IPS-18c (cell line): ENCODE data around the gene NMNAT3.

ENCODE experiments used
- H3K4me3 ChIP-seq: 2 replicates; pipeline ENCODE4 v1.7.0; 2013; ENCODE audit warnings: low read depth, mild to moderate bottlenecking, low read length, moderate library complexity; ENCODE audit not compliant: insufficient read depth
- H3K9me3 ChIP-seq: one replicate; pipeline ENCODE4 v1.6.1; 2013; ENCODE audit warnings: mild to moderate bottlenecking, low read length, moderate library complexity; ENCODE audit not compliant: control insufficient read depth, insufficient read depth

The NMNAT3 gene

GRCh38 chr3:139677388-139678155 lies at the start of gene NMNAT3:
NMNAT3 (minus strand) TSS chr3:139677972; CDS start chr3:139627724, 50,248 bp downstream.
- H3K9me3 ChIP-seq: no peaks in the 10 kb centered on the region
- H3K4me3 ChIP-seq: peak within 1 kb of the TSS; percentile 66

- Histone ChIP-seq H3K4me3 (no peak overlapping the region), H3K9me3 (no peaks in the 10 kb centered on the region)
Measured at GRCh38 chr3:139721370-139721769, 43.6 kb upstream of the NMNAT3 start.

- no peaks in the 10 kb centered on the region for H3K9me3 ChIP-seq
- no peak overlapping the region for H3K4me3 ChIP-seq
Measured at GRCh38 chr3:139718415-139718814, 40.6 kb upstream of the NMNAT3 start.

- Histone ChIP-seq H3K9me3 (no peaks in the 10 kb centered on the region), H3K4me3 (no peak overlapping the region)
Measured at GRCh38 chr3:139716908-139717485, 39.2 kb upstream of the NMNAT3 start.

GRCh38 chr3:139715743-139716360 lies 38.1 kb upstream of the NMNAT3 start:
- H3K4me3 ChIP-seq: no peak overlapping the region
- H3K9me3 ChIP-seq: no peaks in the 10 kb centered on the region

DNA sequence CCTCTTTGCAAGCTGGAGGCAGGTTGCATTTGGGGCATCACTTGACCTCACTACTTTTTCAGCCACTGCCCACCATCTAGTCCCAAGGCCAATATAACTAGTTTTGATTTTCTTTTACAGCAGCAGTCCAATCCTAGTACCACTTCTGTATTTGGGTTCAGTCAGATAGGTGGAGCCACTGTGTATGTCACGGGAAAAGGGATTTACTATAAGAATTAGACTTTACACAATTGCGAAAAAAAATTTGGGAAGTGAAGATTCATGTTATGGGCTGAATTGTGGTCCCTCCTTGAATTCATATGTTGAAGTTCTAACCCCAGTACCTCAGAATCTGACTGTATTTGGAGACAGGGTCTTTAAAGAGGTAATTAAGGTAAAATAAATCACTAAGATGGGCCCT lies 37.4 kb upstream of the NMNAT3 start:
- no peaks in the 10 kb centered on the region for H3K9me3 ChIP-seq
- H3K4me3 ChIP-seq: no peak overlapping the region

- H3K9me3 ChIP-seq: no peaks in the 10 kb centered on the region
- no peak overlapping the region for H3K4me3 ChIP-seq
Measured at GRCh38 chr3:139710212-139710611, 32.4 kb upstream of the NMNAT3 start.

DNA sequence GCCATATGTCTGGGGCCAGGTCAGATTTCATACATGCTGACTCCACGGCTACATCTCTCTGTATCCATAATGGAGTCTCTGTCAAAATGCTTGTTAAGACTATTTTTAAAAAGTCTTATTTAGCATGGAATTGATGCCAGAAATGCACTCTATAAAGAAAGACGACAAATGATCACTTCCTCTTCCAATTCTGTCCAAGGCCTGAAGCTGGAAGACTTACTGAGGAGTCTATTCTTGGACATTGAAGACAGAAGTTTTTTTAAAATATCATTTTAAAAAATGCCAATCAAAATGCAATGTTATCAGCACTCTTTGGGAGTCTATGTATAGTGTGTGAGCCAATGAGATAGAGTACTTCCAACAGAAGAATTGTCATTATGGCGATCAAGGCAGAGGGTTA lies 27.9 kb upstream of the NMNAT3 start:
- H3K9me3 ChIP-seq: no peaks in the 10 kb centered on the region
- no peak overlapping the region for H3K4me3 ChIP-seq

DNA sequence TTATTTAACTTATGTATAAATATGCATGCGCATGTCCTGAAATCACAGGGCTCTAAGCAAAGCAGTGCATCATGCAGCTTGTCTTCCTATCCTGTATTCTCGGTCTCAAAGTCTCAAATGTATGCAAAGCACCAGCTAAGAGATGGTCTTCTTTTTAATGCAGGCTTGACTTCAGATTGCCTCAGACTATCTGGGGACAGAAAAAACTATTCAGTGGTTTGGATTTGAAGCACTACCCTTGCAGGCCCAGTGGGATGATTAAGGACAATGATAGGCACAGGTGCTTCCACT lies 18.5 kb upstream of the NMNAT3 start:
- Histone ChIP-seq H3K4me3 (no peak overlapping the region), H3K9me3 (no peaks in the 10 kb centered on the region)

GRCh38 chr3:139695426-139696313 lies 17.9 kb upstream of the NMNAT3 start:
- Histone ChIP-seq H3K4me3 (no peak overlapping the region), H3K9me3 (no peaks in the 10 kb centered on the region)

GRCh38 chr3:139695007-139695406 lies 17.2 kb upstream of the NMNAT3 start:
- no peak overlapping the region for H3K4me3 ChIP-seq
- no peaks in the 10 kb centered on the region for H3K9me3 ChIP-seq

GRCh38 chr3:139694542-139694941 lies 16.8 kb upstream of the NMNAT3 start:
- Histone ChIP-seq H3K9me3 (no peaks in the 10 kb centered on the region), H3K4me3 (no peak overlapping the region)

DNA sequence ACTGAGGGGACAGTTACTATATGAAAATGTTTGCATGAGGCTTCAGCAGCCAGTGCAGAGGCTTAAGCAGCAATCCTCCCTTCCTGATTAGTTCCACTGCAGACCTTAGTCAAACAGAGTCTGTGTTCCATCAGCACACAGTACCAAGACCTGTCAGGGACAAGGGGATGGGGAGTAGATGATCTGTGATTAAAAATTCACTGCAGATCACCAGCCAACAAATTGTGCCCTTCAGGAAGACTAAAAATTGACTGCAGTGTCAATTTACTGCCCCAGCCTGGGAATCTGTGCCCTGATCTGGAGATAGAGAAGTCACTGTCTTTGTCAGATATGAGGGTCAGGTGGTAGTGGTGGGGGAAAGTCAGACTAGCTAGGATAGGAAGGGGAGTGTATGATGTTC lies 13.8 kb upstream of the NMNAT3 start:
- Histone ChIP-seq H3K4me3 (no peak overlapping the region), H3K9me3 (no peaks in the 10 kb centered on the region)

- H3K9me3 ChIP-seq: no peaks in the 10 kb centered on the region
- no peak overlapping the region for H3K4me3 ChIP-seq
Measured at GRCh38 chr3:139689708-139690228, 12.0 kb upstream of the NMNAT3 start.

- H3K9me3 ChIP-seq: no peaks in the 10 kb centered on the region
- H3K4me3 ChIP-seq: no peak overlapping the region
Measured at GRCh38 chr3:139689122-139689521, 11.3 kb upstream of the NMNAT3 start.

DNA sequence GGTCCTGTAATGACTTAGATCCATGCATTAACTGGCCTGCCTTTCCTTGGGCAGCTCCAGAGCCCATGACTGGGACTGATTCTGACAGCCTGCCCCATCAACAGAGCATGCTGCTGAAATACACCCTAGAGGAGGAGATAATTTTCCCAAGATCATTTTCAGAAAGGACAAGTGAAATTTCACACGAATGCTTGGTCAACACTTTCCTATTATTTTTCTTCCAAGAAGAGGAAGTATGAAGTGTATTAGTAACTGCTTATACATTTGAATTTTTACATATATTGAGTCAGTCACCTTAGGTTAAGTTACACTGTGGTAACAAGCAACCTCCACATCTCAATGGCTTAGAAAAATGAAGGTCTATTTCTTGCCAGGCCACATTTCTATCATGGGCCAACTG lies 9.7 kb upstream of the NMNAT3 start:
- Histone ChIP-seq H3K9me3 (no peaks in the 10 kb centered on the region), H3K4me3 (no peak overlapping the region)

- no peaks in the 10 kb centered on the region for H3K9me3 ChIP-seq
- H3K4me3 ChIP-seq: no peak overlapping the region
Measured at GRCh38 chr3:139686624-139687023, 8.9 kb upstream of the NMNAT3 start.
